COLO668 (cell line): ENCODE measurements around the gene KANK3.
A peak's percentile ranks its signal among the peaks of the same experiment; 100 is the strongest.
"Not testable (repeated sequence)": the region's sequence is repeated elsewhere in the genome, so short reads cannot be mapped to it uniquely, and the experiment has no call there.

Experiments used
- DNase-seq: peaks from one replicate; lab custom pipeline; 2025; ENCODE audit not compliant: unreplicated experiment; lab: John Stamatoyannopoulos, UW

KANK3 gene

DNA sequence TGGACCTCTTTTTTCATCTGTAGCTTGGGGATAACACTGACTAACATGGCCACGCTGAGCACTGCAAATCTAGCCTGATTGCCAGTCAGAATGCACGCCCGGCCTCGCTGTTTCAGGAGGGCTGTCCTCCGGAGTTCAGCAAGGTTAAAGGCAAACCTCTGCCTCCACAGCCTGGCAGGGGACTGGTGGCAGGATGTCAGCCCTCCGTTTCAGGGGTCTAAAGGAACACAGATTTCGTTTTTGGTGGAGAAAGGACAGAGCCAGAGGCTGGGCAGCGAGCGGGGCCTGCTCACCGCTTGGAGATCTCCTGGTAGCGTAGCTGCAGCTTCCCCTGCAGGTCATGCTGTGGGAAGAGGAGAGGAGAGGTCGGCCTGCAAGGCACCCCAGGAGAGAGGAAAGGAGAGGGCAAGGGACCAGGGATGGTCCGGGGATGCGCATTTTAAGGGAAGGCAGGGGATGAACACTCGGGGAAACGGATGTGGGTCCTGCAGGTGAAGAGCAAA, 22.4 kb downstream of the KANK3 start:
- no peak for DNase-seq

DNA sequence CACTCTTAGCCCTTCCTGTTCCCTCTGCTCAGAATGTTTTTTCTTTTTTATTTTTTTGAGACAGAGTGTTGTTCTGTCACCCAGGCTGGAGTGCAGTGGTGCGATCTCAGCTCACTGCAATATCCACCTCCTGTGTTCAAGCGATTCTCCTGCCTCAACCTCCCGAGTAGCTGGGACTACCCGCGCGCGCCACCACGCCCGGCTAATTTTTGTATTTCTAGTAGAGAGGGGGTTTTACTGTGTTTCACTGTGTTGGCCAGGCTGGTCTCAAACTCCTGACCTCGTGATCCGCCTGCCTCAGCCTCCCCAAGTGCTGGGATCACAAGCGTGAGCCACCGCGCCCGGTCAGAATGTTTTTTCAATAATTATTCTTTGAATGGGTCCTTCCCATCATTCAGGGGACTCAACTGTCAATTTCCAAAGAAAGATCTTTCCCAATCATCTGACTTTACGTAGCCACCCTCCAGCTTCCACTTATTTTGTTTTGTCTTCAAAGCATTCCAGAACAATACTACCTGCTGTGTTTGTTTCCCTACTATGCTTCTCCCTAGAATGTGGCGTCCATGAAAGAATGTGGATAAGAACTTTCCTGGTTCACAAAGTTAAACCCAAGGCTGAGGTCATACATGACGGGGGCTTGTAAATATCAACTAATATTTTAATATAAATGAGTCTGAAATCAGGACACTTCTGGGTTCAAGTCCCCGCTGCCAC, 23.1 kb downstream of the KANK3 start:
- no peak for DNase-seq

DNA sequence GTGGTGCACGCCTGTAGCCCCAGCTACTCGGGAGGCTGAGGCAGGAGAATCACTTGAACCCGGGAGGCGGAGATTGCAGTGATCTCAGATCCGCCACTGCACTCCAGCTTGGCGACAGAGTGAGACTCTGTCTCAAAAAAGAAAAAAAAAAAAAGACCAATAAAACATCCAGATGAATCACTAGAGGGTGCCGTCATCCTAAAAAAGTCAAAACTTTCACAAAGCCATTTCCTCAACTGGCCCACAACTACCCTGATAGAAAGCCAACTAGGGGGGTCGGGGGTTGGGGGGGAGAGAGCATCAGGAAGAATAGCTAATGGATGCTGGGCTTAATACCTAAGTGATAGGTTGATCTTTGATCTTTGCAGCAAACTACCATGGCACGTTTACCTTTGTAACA, 24.2 kb downstream of the KANK3 start:
- DNase-seq: not testable (repeated sequence)

DNA sequence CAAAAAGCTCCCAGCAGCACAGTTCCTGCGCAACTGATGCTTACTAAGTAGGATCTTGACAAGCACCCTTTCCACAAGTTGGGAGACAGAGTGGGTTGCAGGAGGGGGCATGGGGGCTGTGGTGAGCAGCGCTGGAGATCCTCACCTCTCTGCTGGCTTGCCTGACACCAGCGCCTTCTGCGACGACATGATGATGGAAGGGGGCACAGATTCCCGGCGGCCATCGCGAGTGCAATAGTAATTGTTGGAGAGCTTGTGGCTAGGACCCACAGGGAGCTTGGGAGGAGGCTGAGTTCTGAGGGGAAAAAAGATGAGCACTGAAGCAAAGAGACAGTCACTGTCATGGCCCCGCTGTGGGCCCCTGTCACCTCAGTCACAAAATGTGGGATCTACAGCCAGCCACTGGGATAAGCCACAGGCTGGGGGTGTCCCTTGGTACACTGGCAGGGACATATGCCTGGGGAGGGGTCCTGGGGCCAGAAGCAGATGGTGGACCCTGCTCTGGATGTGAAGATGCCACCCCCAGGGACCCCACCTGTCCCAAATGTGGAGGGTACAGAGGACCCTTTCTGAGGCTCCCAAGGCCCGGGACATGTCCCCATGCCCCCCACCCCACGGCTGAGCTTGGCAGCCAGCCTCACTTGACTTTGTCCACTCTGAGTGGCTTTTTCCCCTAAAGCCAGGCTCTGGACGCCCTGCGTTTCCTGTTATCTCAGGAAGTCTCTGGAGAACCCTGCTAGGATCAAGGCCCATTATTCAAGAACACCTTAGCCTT, 26.5 kb downstream of the KANK3 start:
- DNase-seq: no peak

DNA sequence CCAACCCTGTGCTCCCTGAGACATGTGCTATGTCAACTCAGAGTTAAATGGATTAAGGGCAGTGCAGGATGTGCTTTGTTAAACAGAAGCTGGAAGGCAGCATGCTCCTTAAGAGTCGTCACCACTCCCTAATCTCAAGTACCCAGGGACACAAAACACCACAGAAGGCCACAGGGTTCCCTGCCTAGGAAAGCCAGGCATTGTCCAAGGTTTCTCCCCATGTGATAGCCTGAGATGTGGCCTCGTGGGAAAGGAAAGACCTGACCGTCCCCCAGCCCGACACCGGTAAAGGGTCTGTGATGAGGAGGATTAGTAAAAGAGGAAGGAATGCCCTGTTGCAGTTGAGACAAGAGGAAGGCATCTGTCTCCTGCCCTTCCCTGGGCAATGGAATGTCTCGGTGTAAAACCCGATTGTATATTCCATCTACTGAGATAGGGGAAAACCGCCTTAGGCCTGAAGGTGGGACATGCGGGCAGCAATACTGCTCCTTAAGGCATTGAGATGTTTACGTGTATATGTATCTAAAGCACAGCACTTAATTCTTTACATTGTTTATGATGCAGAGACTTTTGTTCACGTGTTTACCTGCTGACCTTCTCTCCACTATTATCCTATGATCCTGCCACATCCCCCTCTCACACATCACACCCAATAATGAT, 28.0 kb downstream of the KANK3 start:
- not testable (repeated sequence) for DNase-seq

DNA sequence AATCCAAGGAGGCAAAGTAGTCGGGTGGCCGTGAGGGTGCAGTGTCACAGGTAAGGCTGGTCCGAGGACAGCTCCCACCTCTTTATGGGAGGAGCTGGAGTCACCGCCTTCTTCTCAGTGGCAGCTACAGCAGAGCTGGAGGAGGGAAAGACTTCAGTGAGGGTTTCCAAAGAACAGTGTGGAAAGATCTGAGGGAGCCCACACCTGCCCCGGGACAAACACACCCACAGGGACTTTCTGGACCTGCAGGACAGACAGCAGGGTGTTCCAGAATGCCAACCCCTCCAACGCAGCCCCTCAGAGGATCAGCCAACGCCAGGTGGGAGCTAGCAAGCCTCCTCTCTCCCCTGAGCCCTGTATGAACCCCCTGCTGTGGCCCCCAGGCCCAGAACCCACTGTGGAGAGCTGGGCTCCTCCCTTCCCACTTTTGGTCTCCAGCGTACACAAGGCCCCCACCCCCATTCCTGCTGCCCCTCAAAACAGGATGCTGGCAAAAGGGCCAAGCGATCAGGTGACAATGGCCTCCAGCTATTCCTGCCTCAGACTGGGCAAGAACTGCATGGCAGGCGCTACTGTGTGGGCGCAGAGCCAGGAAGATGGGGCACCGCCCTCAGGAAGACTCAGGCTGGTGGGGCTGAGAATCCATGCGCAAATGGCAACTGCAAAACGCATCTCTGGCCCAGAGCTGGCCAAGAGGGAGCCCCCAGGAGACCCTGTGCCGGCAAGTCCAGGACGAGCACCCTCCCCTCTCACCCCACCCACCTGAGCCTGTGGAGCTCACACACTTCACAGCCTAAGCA, 31.4 kb downstream of the KANK3 start:
- DNase-seq: no peak

DNA sequence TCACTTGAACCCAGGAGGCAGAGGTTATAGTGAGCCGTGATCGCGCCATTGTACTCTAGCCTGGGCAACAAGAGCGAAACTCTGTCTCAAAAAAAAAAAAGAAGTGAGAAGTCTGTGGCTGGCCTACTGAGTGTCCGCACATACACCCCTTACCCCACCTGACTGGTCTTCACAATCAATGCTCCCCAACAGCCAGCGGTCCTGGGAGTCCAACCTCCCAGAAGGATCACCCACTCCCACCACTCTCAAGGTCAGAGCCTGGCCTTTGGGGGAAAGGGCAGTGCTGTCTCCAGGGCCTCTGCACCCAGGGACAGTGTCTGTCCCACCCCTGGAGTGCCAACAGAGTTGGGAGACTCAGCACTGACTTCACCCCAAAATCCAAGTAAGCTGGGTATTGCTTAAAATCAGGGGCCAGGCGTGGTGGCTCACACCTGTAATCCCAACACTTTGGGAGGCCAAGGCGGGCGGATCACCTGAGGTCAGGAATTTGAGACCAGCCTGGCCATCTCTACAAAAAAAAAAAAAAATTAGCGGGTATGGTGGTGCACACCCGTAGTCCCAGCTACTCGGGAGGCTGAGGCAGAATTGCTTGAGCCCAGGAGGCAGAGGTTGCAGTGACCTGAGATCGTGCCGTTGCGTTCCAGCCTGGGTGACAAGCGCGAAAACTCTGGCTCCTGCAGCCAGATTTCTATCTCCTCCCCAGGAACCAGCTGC, 32.6 kb downstream of the KANK3 start:
- DNase-seq: no peak

DNA sequence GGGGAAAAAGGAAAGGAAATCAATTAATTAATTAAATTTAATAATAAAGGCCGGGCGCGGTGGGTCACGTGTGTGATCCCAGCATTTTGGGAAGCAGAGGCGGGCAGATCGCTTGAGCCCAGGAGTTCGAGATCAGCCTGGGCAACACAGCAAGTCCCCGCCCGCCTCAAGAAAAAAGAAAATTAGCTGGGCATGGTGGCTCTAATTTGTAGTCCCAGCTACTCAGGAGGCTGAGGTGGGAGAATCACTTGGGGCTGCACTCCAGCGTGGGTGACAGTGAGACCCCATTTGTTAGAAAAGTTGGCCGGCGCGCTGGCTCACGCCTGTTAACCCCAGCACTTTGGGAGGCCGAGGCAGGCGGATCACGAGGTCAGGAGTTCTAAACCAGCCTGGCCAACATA, 34.2 kb downstream of the KANK3 start:
- no peak for DNase-seq

DNA sequence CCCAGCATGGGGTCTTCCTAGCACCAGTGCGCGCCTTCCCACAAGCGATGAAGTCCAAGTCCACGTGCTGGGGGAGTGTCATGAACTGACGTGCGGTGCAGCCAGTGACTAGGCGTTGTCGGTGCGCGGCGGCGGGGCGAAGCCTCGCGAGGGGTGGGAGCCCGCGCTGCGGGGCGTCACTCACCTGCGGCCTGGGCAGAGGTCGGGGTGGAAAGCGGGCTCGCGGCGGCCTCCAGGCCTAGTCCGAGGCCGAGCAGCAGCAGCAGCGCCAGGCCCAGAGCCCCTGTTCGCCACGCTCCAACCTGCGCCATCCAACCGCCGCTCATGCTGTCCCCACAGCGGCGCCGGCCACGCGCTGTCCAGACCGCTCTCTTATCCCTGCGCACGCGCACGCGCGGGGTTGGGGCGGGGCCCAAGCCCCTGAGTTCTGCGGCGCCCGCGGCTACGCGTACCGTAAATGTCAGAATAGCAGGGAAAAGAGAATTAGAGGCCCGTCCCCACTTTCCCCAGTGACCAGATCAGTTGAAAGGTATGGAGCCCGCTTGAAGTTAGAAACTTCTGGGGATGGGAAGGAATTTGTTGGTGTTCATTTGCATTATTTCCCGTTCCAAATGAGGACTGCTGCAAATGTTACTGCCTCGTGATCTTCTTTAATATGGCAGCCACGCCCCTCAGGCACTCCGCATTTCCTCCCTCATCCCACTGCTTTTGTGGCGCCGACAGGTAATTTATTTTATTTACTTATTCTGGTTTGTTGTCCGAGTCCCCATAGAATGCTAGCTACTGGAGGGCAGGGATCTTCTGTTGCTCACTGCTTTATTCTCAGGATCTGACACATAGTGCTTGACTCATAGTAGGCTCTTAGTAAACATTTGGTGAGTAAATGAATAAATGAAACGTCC, 34.8 kb downstream of the KANK3 start, which contains the start of gene CD320:
Gene CD320, minus strand, starts transcription at position 394 of the 902 bp plus-strand sequence. Its CDS starts 68 bp downstream, at position 326.
- peak; percentile 95 for DNase-seq

DNA sequence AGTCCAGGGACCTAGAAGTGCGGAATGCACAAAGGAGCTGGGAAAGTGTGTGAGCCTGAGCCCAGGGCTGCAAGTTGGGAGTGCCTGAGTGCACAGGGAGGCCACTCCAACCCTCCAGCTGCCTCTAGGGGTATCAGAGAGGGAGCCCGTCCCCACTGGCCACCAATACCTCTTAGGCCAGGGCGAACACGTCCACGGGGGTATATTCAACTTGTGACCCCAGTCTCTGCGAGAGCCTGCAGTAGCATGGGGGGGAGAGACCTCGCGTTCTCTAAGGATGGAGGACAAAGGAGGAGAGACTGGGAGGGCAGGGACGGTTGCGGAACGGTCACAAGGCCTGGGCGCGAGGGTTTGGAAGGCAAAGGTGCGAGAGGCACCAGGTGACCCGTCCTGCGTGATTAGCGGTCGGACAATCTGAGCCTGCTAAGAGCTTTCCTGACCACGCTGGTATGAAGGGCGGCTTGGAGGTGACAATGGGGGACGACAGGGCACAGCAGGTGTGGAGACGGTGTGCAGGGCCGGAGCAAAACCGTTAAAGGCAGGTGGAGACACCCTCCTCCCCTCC, 35.6 kb downstream of the KANK3 start:
- peak; percentile 53 for DNase-seq

DNA sequence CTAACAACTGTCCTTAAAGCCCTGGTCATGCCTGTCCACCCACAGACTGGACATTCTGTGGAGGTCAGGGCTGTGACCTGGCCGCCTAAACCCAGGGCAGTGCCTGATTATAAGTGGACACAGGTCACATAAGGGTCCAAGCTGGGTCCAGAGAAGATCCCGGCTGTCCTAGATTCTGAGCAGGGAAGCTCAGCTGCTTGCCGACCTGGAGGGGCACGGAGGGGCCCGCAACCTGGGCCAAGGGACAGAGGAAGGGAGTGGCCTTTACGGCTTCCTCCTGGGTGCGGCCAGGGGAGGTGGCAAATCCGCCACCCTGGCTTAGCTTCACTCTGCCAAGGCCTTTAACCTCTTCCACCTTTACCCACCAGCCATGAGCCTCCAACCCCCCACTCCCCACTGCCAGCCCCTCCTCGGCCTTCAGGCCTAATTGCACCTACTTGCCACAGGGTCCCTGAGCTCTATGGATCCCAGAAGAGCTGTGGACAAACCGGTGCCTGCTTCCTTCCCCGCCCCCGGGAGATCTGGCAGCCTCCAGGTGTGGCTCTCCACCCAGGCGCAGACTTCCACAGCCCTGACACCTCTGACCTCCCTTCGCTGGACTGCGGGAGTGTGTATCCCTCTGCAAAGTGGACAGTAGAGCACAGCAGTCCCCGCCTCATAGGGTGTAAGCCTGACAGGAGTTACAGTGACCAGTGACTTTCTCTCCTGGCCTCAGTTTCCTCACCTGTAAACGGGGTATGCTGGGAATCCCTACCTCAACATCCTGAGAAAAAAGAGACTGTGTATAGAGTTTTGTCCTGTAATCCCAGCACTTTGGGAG, 36.6 kb downstream of the KANK3 start:
- no peak for DNase-seq

DNA sequence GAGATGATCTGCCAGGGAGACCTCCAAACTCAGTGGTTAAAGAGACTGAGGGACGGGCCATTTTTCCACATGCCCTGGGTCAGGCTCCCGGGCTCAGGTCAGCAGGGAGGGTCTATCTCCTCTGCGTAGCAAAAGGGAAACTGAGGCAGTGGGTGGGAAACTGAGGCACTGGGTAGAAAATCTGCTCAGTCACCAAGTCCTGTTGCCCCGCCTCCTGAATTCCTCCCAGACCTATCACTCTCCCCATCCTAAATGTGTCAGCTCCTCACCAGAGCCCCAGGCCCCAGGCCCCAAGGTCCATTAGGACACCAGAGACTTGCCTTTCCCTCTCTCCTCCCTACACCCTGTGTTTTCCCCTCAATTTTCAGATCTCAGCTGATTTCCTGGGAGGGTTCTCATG, 37.3 kb downstream of the KANK3 start:
- DNase-seq: no peak

DNA sequence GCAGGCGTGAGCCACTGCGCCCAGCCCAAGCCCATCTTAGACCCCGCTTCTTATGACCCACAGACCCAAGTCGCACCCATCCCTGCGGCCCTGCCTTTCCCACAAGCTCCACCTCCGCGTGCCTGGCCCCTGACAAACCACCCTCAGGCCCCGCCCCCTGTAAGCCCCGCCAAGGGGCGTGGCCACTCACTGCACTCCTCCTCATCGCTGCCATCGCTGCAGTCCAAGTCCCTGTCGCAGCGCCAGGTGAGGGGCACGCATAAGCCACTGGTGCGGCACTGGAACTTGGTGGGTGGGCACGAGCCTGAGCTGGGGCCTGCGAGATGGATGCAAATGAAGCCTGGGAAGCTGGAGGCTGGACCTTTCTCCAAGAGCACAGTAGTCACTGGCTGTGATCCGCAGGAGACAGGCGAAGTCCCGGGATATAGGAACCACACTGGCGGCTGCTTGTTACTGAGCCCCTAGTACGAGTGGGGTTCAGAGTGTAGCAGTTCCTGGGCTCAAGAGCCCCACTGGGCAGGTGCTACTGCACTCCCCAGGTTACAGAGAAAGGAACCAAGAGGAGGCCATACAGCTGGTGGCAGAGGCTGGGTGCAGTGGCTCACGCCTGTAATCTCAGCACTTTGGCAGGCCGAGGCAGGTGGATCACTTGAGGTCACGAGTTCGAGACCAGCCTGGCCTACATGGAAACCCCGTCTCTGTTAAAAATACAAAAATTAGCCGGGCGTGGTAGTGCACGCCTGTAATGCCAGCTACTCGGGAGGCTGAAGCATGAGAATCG, 38.0 kb downstream of the KANK3 start:
- peak; percentile 22 for DNase-seq

DNA sequence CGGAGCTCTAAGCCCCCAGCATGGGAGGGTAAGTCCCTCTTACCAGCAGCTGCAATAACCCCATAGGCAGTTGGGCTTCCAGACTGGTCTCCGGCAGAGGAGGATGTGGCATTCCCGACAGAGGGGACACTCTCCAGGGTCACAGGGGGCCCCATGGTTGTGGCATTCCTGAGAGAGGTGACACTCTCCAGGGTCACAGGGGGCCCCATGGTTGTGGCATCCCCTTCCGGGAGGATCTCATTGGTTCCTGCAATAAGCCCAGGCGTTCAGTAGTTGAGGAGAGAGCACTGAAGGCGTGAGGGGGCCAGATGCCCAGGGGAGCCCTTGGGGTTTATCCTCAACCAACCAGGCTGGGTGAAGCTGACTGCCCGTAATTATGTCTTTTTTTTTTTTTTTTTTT, 40.3 kb downstream of the KANK3 start:
- no peak for DNase-seq

DNA sequence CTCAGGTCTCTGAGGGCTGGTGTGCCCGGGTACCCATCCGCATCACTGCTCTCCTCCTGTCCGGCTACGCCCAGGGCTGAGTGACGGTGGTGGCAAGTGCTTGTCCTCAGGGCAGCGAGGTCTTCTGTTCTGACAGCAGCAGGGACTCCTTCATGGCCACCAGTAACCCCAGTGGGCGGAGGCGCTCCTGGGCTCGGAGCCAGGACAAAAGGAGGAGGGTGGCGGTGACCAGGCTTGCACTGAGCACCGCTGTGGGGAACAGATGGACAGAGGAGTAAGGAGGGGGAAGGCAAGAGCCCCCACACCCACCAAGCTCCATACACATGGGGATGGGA, 40.7 kb downstream of the KANK3 start:
- DNase-seq: no peak

DNA sequence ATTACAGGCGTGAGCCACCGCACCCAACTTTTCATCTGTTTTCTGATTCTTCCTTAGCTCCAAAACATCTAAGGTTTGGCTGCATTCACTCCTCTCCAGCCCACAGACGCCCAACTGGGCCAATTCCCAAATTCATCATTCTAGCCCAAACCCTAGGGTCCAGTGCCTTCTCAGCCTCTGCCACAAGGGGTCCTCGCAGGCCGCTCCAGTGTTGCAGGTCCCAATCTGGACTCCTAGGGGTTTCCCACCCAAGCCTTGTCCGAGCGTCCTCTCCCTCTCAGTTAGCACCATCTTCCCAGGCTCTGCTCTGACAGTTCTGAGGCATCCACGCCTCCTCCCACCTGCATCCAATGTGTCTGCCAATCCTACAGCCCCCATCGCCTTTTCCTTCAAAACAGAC, 51.7 kb downstream of the KANK3 start:
- not testable (repeated sequence) for DNase-seq

DNA sequence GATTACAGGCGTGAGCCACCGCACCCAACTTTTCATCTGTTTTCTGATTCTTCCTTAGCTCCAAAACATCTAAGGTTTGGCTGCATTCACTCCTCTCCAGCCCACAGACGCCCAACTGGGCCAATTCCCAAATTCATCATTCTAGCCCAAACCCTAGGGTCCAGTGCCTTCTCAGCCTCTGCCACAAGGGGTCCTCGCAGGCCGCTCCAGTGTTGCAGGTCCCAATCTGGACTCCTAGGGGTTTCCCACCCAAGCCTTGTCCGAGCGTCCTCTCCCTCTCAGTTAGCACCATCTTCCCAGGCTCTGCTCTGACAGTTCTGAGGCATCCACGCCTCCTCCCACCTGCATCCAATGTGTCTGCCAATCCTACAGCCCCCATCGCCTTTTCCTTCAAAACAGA, 66.6 kb downstream of the KANK3 start:
- DNase-seq: not testable (repeated sequence)
